DLD1 (cell line): ENCODE measurements around the gene CFI.
"Not testable (repeated sequence)": the region's sequence is repeated elsewhere in the genome, so short reads cannot be mapped to it uniquely, and the experiment has no call there.

Experiments used
- in situ Hi-C: cut with HindIII; loops from 2 replicates; pipeline ENCODE4 v1.10.0; 2017; ENCODE audit warnings: low sequenced_read_pairs

The CFI gene

GRCh38 chr4:109801099-109801789, 555 bp downstream of the CFI start:
- in situ Hi-C loops, result no loop called here

GRCh38 chr4:109798866-109799265, 2.9 kb downstream of the CFI start:
- in situ Hi-C loops, result loop anchor here (5.0 kb wide), 1 partner anchor 367 kb away; the partner anchor contains the start of gene SEC24B

- in situ Hi-C loops, result loop anchor here (5.0 kb wide), 1 partner anchor 363 kb away; the partner anchor contains the start of gene SEC24B
Measured at GRCh38 chr4:109795059-109795458, 6.7 kb downstream of the CFI start.

GRCh38 chr4:109787807-109788206, 14.0 kb downstream of the CFI start:
- in situ Hi-C loops, result no loop called here

- in situ Hi-C loops, result no loop called here
Measured at GRCh38 chr4:109786846-109787245, 15.0 kb downstream of the CFI start.

- in situ Hi-C loops, result not testable (repeated sequence)
Measured at GRCh38 chr4:109782092-109782491, 19.7 kb downstream of the CFI start.

- in situ Hi-C loops, result no loop called here
Measured at GRCh38 chr4:109764789-109765402, 36.9 kb downstream of the CFI start.

- in situ Hi-C loops, result no loop called here
Measured at GRCh38 chr4:109764376-109764775, 37.4 kb downstream of the CFI start.

GRCh38 chr4:109760682-109761081, 41.1 kb downstream of the CFI start:
- in situ Hi-C loops, result no loop called here

- in situ Hi-C loops, result no loop called here
Measured at GRCh38 chr4:109755656-109756055, 46.1 kb downstream of the CFI start.

GRCh38 chr4:109754093-109754857, 47.5 kb downstream of the CFI start:
- in situ Hi-C loops, result no loop called here

- in situ Hi-C loops, result no loop called here
Measured at GRCh38 chr4:109752525-109752924, 49.3 kb downstream of the CFI start.

- in situ Hi-C loops, result no loop called here
Measured at GRCh38 chr4:109751852-109752251, 49.9 kb downstream of the CFI start.

GRCh38 chr4:109750652-109751244, 51.1 kb downstream of the CFI start:
- in situ Hi-C loops, result no loop called here

- in situ Hi-C loops, result no loop called here
Measured at GRCh38 chr4:109749388-109750082, 52.3 kb downstream of the CFI start.

GRCh38 chr4:109748114-109748513, 53.7 kb downstream of the CFI start:
- in situ Hi-C loops, result no loop called here

- in situ Hi-C loops, result no loop called here
Measured at GRCh38 chr4:109746728-109747127, 55.1 kb downstream of the CFI start.

- in situ Hi-C loops, result no loop called here
Measured at GRCh38 chr4:109745830-109746229, 56.0 kb downstream of the CFI start.

- in situ Hi-C loops, result no loop called here
Measured at GRCh38 chr4:109739547-109739946, 62.3 kb downstream of the CFI start.

GRCh38 chr4:109738104-109738872, 63.5 kb downstream of the CFI start:
- in situ Hi-C loops, result no loop called here
